ENCODE data around the gene SEMA3F.

DNA sequence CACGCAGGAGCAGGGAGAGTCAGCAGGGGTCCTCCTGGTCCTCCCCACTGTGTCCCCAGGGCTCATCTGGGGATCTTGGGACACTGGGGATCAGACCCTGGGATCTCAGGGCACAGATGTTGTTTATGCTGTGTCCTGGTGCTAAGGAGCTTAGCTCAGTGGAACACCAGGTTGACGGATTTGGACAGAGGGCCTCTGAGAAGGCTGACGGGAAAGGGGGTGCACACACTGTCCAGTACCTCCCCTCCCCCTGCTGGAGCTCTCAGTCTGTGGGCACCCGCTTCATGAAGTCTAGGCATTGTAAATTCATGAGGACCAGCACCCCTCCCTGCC, 21.9 kb upstream of the SEMA3F start:
- TF ChIP-seq NR2F1 (conservative IDR thresholded peaks at IDR 0.05) (no peak), POLR2AphosphoS5 (IDR thresholded peaks at IDR 0.05; ENCODE audit: low read length) (no peak), BMI1 (IDR thresholded peaks at IDR 0.05; ENCODE audit: borderline replicate concordance) (no peak)
- TF ChIP-seq, protein P1, sequence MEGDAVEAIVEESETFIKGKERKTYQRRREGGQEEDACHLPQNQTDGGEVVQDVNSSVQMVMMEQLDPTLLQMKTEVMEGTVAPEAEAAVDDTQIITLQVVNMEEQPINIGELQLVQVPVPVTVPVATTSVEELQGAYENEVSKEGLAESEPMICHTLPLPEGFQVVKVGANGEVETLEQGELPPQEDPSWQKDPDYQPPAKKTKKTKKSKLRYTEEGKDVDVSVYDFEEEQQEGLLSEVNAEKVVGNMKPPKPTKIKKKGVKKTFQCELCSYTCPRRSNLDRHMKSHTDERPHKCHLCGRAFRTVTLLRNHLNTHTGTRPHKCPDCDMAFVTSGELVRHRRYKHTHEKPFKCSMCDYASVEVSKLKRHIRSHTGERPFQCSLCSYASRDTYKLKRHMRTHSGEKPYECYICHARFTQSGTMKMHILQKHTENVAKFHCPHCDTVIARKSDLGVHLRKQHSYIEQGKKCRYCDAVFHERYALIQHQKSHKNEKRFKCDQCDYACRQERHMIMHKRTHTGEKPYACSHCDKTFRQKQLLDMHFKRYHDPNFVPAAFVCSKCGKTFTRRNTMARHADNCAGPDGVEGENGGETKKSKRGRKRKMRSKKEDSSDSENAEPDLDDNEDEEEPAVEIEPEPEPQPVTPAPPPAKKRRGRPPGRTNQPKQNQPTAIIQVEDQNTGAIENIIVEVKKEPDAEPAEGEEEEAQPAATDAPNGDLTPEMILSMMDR (IDR thresholded peaks at IDR 0.05 in 2 of 3, conservative IDR thresholded peaks at IDR 0.05 in 1 of 3; ENCODE audit: control insufficient read depth in 2 of 3, extremely low read depth in 1 of 3, insufficient read depth in 1 of 3, low read depth in 3 of 3, low read length in 3 of 3) = no peak
